ENCODE results near the gene GFOD1. TPM values are rescaled to one million over a fixed set of nuclear protein-coding genes. Genes with fewer than 3 reads are reported as not detected.

GFOD1 gene
- total and polyA plus RNA-seq, 8 donors, result 1.4 to 2.7 (median 2.1) TPM

DNA sequence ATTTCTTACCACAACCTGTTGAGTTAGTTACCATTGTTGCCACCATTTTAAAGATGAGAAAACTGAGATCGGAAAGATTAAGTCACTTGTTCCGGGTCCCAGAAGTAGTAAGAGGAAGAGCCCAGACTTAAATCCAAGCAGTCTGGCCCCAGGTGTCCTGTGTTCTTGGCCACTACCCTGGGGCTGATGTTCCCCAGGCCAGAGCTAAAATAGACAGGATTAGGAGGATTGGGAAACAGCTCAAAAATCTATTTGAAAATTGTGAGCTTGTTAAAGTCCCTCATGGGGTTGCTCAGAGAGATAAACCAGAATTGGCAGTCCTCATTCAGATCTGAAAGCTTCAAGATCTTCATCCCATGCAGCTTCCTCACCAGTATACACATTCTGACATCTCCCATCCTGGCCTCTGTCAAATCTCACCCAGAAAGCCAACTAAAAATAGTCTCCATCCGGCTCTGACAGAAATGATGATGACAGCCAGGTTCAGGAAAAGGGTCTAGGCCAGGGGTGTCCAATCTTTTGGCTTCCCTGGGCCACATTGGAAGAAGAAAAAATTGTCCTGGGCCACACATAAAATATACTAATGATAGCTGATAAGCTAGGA lies 62.0 kb downstream of the GFOD1 start:
- H3K36me3 ChIP-seq, result no peaks in the 10 kb centered on the region
- 55 to 57% methylated on average over 3 of the region's 3 CpGs for WGBS, 2 donors
- DNase-seq, result no peak
- no peaks in the 10 kb centered on the region for H3K9me3 ChIP-seq
- no peaks in the 10 kb centered on the region for H3K27me3 ChIP-seq
- no peak overlapping the region for H3K27ac ChIP-seq
- peaks cover 0 to 5% (median 0%) of the 10 kb centered on the region in 3 donors for H3K4me1 ChIP-seq
- no peak for FAIRE-seq
- TF ChIP-seq, protein P1, sequence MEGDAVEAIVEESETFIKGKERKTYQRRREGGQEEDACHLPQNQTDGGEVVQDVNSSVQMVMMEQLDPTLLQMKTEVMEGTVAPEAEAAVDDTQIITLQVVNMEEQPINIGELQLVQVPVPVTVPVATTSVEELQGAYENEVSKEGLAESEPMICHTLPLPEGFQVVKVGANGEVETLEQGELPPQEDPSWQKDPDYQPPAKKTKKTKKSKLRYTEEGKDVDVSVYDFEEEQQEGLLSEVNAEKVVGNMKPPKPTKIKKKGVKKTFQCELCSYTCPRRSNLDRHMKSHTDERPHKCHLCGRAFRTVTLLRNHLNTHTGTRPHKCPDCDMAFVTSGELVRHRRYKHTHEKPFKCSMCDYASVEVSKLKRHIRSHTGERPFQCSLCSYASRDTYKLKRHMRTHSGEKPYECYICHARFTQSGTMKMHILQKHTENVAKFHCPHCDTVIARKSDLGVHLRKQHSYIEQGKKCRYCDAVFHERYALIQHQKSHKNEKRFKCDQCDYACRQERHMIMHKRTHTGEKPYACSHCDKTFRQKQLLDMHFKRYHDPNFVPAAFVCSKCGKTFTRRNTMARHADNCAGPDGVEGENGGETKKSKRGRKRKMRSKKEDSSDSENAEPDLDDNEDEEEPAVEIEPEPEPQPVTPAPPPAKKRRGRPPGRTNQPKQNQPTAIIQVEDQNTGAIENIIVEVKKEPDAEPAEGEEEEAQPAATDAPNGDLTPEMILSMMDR (IDR thresholded peaks at IDR 0.05), result no peak
- ATAC-seq, result no peak
- intact Hi-C loops (cut with DNase I), result no loop called here
- H3K4me3 ChIP-seq, result no peak overlapping the region

- TF ChIP-seq, protein P1 (IDR thresholded peaks at IDR 0.05), result no peak
- intact Hi-C loops (cut with DNase I), result no loop called here
- Histone ChIP-seq H3K27ac (peak overlapping the region in 2 of 4 donors; percentile 44 to 48), H3K9me3 (no peaks in the 10 kb centered on the region), H3K4me1 (peaks cover 4 to 16% (median 9%) of the 10 kb centered on the region in 3 donors), H3K4me3 (no peak overlapping the region), H3K27me3 (no peaks in the 10 kb centered on the region), H3K36me3 (no peaks in the 10 kb centered on the region)
- WGBS, 2 donors, result 79 to 96% methylated on average over 6 of the region's 6 CpGs
- no peak for DNase-seq
- FAIRE-seq, result no peak
- no peak for ATAC-seq
Observed at GRCh38 chr6:13423252-13423651, 64.1 kb downstream of the GFOD1 start.

GRCh38 chr6:13422681-13423221 lies 64.6 kb downstream of the GFOD1 start:
- WGBS, 2 donors, result 52 to 68% methylated on average over 5 of the region's 5 CpGs
- Histone ChIP-seq H3K27me3 (no peaks in the 10 kb centered on the region), H3K27ac (peak overlapping the region in 2 of 4 donors; percentile 44 to 48), H3K9me3 (no peaks in the 10 kb centered on the region), H3K4me1 (peaks cover 9 to 20% (median 10%) of the 10 kb centered on the region in 3 donors), H3K4me3 (no peak overlapping the region), H3K36me3 (no peaks in the 10 kb centered on the region)
- DNase-seq (no peak), ATAC-seq (no peak), FAIRE-seq (no peak)
- intact Hi-C loops (cut with DNase I), result no loop called here
- TF ChIP-seq, protein P1 (IDR thresholded peaks at IDR 0.05), result no peak

DNA sequence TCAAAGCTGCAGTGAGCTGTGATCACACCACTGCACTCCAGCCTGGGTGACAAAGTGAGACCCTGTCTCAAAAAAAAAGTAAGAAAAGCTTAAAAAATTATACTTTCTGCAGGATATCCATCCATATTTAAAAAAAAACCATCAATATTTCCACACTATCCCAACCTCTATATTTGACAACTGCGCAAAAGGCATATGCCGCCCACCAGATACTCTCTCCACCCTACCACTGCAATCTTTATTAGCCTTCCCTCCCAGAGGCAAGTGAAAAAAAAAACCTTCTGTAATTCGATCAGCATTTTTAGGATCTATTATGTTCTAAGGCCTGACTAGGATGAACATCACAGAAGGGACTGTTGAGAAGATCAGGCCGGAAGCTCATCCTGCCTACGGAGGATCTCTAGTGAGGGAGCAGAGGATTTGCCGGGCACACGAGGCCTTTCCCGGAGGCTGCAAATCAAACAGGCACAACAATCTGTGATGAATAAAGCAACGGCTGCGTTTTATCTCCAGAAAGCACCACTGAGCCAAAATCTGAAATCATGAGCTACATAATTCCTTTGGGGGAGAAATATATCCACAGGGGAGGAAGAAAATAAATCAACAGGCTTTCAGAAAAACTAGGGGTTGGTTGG lies 65.9 kb downstream of the GFOD1 start:
- no peak overlapping the region for H3K4me3 ChIP-seq
- peaks cover 10 to 24% (median 12%) of the 10 kb centered on the region in 3 donors for H3K4me1 ChIP-seq
- intact Hi-C loops (cut with DNase I), result no loop called here
- no peak for FAIRE-seq
- DNase-seq, result no peak
- no peak overlapping the region for H3K27ac ChIP-seq
- TF ChIP-seq, protein P1 (IDR thresholded peaks at IDR 0.05), result no peak
- WGBS, 2 donors, result 81 to 89% methylated on average over 10 of the region's 10 CpGs
- no peaks in the 10 kb centered on the region for H3K27me3 ChIP-seq
- no peak for ATAC-seq
- no peaks in the 10 kb centered on the region for H3K36me3 ChIP-seq
- no peaks in the 10 kb centered on the region for H3K9me3 ChIP-seq

DNA sequence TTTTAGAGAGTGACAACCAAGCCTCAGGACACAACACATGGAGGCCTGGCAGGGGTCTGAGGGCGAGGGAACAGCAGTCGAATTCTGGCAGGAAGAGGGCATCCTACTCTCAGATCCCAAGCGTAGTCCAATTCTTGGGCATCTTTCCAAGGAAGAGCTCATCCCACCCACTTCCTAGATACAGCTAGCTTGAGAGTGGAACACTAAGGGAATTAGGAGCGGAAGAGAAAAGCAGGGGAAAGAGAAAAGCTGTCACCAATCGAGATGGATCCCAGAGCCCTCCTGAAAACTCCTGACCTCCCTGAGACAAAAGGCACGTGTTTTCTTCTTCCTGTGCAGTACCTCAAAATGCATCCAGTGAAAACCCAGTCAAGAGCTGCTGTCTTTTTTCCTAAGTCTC lies 67.1 kb downstream of the GFOD1 start:
- Histone ChIP-seq H3K36me3 (no peaks in the 10 kb centered on the region), H3K4me3 (no peak overlapping the region), H3K27ac (no peak overlapping the region), H3K27me3 (no peaks in the 10 kb centered on the region), H3K9me3 (no peaks in the 10 kb centered on the region), H3K4me1 (peaks cover 10 to 24% (median 12%) of the 10 kb centered on the region in 3 donors)
- WGBS, 2 donors, result 82 to 91% methylated on average over 6 of the region's 6 CpGs
- TF ChIP-seq, protein P1 (IDR thresholded peaks at IDR 0.05), result no peak
- intact Hi-C loops (cut with DNase I), result no loop called here
- ATAC-seq (no peak), DNase-seq (no peak), FAIRE-seq (no peak)
